ENCODE data around the gene LMBRD2.

LMBRD2 gene

GRCh38 chr5:36079200-36079781, 72.4 kb downstream of the LMBRD2 start:
- peak; percentile 63 for DNase-seq
- peak; percentile 79 for TF ChIP-seq CTCF (IDR thresholded peaks at IDR 0.05; ENCODE audit: low read depth, low read length)

GRCh38 chr5:36078430-36078829, 73.3 kb downstream of the LMBRD2 start:
- H3K27ac ChIP-seq: no peak overlapping the region
- H3K4me3 ChIP-seq (ENCODE audit: low read depth, low read length): no peak overlapping the region
- no peak for TF ChIP-seq CTCF (IDR thresholded peaks at IDR 0.05; ENCODE audit: low read depth, low read length)
- no peaks in the 10 kb centered on the region for H3K36me3 ChIP-seq
- no peaks in the 10 kb centered on the region for H3K27me3 ChIP-seq (ENCODE audit: insufficient read depth, low read depth, severe bottlenecking)
- no peaks in the 10 kb centered on the region for H3K9me3 ChIP-seq (ENCODE audit: severe bottlenecking)
- DNase-seq: no peak

More at GRCh38 chr5:36079200-36079781, 72.4 kb downstream of the LMBRD2 start:
- Histone ChIP-seq H3K9me3 (ENCODE audit: severe bottlenecking) (no peaks in the 10 kb centered on the region), H3K27ac (no peak overlapping the region), H3K27me3 (ENCODE audit: insufficient read depth, low read depth, severe bottlenecking) (no peaks in the 10 kb centered on the region), H3K4me3 (ENCODE audit: low read depth, low read length) (no peak overlapping the region), H3K36me3 (no peaks in the 10 kb centered on the region)

- H3K27ac ChIP-seq: no peak overlapping the region
- DNase-seq: peak; percentile 52
- H3K4me3 ChIP-seq (ENCODE audit: low read depth, low read length): no peak overlapping the region
- no peaks in the 10 kb centered on the region for H3K36me3 ChIP-seq
- TF ChIP-seq CTCF (IDR thresholded peaks at IDR 0.05; ENCODE audit: low read depth, low read length): peak; percentile 77
- H3K27me3 ChIP-seq (ENCODE audit: insufficient read depth, low read depth, severe bottlenecking): no peaks in the 10 kb centered on the region
- H3K9me3 ChIP-seq (ENCODE audit: severe bottlenecking): no peaks in the 10 kb centered on the region
These were observed 78.0 kb downstream of the LMBRD2 start for GRCh38 chr5:36073595-36074216.

GRCh38 chr5:36070687-36071571, 80.8 kb downstream of the LMBRD2 start:
- no peak for DNase-seq
- no peak overlapping the region for H3K27ac ChIP-seq
- no peaks in the 10 kb centered on the region for H3K36me3 ChIP-seq
- no peaks in the 10 kb centered on the region for H3K9me3 ChIP-seq (ENCODE audit: severe bottlenecking)
- no peaks in the 10 kb centered on the region for H3K27me3 ChIP-seq (ENCODE audit: insufficient read depth, low read depth, severe bottlenecking)
- H3K4me3 ChIP-seq (ENCODE audit: low read depth, low read length): no peak overlapping the region
- TF ChIP-seq CTCF (IDR thresholded peaks at IDR 0.05; ENCODE audit: low read depth, low read length): no peak

GRCh38 chr5:36068751-36069281, 82.9 kb downstream of the LMBRD2 start:
- no peak for DNase-seq
- Histone ChIP-seq H3K4me3 (ENCODE audit: low read depth, low read length) (no peak overlapping the region), H3K27me3 (ENCODE audit: insufficient read depth, low read depth, severe bottlenecking) (no peaks in the 10 kb centered on the region), H3K27ac (no peak overlapping the region), H3K36me3 (no peaks in the 10 kb centered on the region), H3K9me3 (ENCODE audit: severe bottlenecking) (no peaks in the 10 kb centered on the region)
- TF ChIP-seq CTCF (IDR thresholded peaks at IDR 0.05; ENCODE audit: low read depth, low read length): no peak

Data from WERI-Rb-1 (cell line).